Esophagus squamous epithelium (tissue), 5 donors: ENCODE data around the gene KRTAP16-1. TPM values are rescaled to one million over a fixed set of nuclear protein-coding genes. Genes with fewer than 3 reads are reported as not detected.

Source experiments
- DNase-seq: peaks from one replicate; lab custom pipeline; 2025; lab: John Stamatoyannopoulos, UW
- H3K27ac ChIP-seq, 4 donors: fragments of 200-600 bp; sonication (generic); one replicate each; pipeline ENCODE4 v1.5.1; 2016 to 2019; ENCODE audit warnings: mild to moderate bottlenecking in 1 of 4
- H3K27me3 ChIP-seq, 4 donors: fragments of 200-600 bp; sonication (generic); 1 replicate in 3 of 4; 2 replicates in 1 of 4; pipeline versions ENCODE4 v1.5.1 to v1.6.0; 2017 to 2021; ENCODE audit warnings: antibody characterized with exemption in 1 of 4
- H3K36me3 ChIP-seq, 3 donors: fragments of 200-600 bp; sonication (generic); one replicate each; pipeline ENCODE4 v1.5.1; 2016 to 2019
- H3K4me1 ChIP-seq, 3 donors: fragments of 200-600 bp; sonication (generic); one replicate each; pipeline ENCODE4 v1.5.1; 2017 to 2019
- H3K4me3 ChIP-seq, 4 donors: fragments of 200-600 bp; sonication (generic); 1 replicate in 3 of 4; 2 replicates in 1 of 4; pipeline ENCODE4 v1.5.1; 2016 to 2019; ENCODE audit warnings: mild to moderate bottlenecking in 2 of 4, moderate library complexity in 1 of 4
- H3K9me3 ChIP-seq, 3 donors: fragments of 200-600 bp; sonication (generic); one replicate each; pipeline ENCODE4 v1.5.1; 2016 to 2019
- POLR2A ChIP-seq, 4 donors: fragments of 450-650 bp; IDR thresholded peaks; one replicate each; pipeline ENCODE4 v1.6.1; 2017; ENCODE audit warnings: antibody characterized with exemption in 4 of 4, mild to moderate bottlenecking in 4 of 4, moderate library complexity in 3 of 4
- WGBS, 2 donors: methylation state at CpG; one replicate each; pipeline ENCODE4 v1.1.5; 2018; 5-methylcytosine and 5-hydroxymethylcytosine counted together
- intact Hi-C: fragments of 100-400 bp; cut with DNase I; formaldehyde crosslinking; loops from one replicate; pipeline ENCODE4 v1.15.0; 2022
- total RNA-seq, 4 donors: library from RNA; depleted of rRNA; stranded (reverse); fragments of >200 nt; gene quantifications; one replicate each; pipeline ENCODE4 v1.1.0, GENCODE V29; 2016
- TF ChIP-seq, protein P1 (sequence below), 6 experiments: fragments of 450-650 bp in 4 of 6; fragments of 200-600 bp in 2 of 6; sonication (generic) in 2 of 6; IDR thresholded peaks; one replicate each; pipeline ENCODE4 v1.5.1; 2016 to 2019; ENCODE audit warnings: antibody characterized with exemption in 6 of 6, mild to moderate bottlenecking in 4 of 6, moderate library complexity in 4 of 6
- donor health status: DM: yes; HTN: yes; CAD: no.

The KRTAP16-1 gene
- total RNA-seq, 4 donors from 2014 or later = not detected

DNA sequence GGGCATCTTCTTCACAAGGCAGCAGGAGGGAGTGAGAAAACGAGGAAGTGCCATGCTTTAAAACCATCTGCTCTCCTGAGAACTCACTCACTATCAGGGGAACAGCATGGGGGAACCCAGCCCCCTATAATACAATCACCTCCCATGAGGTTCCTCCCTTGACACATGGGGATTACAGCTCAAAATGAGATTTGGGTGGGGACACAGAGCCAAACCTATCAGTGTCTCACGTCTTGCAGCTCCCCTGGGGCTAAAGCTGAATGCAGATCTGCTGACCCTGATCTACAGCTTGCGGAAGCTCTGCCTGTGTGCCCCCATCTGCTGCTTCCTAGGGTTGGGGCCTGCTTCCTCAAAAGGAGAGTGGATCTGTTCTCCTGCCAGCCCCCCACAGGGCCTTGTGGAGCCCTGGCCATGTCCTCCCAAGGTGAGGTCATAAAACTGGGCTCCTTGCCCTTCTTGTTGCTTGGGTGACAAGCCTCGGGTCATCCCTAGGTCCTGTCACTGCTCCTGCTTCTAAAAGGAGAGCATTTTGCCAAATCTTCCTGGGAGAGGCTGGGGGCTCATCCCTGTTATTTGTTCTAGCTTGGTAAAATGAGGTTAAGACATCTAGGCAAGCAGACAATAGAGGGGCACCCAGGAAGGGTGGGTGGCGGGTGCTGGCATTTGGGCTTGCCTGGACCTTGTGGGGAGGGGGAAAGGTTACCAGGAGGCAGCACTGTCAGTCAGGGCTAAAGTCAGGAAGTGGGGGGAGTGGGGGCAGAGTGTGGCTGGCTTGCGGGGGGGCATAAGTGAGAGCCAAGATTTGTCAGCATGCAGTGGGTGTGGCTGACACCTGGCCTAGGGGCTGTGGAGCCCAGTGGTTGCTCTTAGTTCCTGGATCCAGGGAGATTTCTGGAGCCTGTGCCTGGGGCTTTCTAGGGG lies 25.5 kb upstream of the KRTAP16-1 start:
- H3K4me3 ChIP-seq = no peak overlapping the region
- H3K27me3 ChIP-seq = no peaks in the 10 kb centered on the region
- no peaks in the 10 kb centered on the region for H3K36me3 ChIP-seq
- intact Hi-C loops = no loop called here
- H3K27ac ChIP-seq = peak overlapping the region in 1 of 4 donors; percentile 14
- H3K9me3 ChIP-seq = no peaks in the 10 kb centered on the region
- TF ChIP-seq POLR2A (IDR thresholded peaks at IDR 0.05) = no peak
- TF ChIP-seq, protein P1, sequence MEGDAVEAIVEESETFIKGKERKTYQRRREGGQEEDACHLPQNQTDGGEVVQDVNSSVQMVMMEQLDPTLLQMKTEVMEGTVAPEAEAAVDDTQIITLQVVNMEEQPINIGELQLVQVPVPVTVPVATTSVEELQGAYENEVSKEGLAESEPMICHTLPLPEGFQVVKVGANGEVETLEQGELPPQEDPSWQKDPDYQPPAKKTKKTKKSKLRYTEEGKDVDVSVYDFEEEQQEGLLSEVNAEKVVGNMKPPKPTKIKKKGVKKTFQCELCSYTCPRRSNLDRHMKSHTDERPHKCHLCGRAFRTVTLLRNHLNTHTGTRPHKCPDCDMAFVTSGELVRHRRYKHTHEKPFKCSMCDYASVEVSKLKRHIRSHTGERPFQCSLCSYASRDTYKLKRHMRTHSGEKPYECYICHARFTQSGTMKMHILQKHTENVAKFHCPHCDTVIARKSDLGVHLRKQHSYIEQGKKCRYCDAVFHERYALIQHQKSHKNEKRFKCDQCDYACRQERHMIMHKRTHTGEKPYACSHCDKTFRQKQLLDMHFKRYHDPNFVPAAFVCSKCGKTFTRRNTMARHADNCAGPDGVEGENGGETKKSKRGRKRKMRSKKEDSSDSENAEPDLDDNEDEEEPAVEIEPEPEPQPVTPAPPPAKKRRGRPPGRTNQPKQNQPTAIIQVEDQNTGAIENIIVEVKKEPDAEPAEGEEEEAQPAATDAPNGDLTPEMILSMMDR (IDR thresholded peaks at IDR 0.05) = no peak
- 32 to 61% methylated on average over 2 to 3 of the region's 6 CpGs for WGBS, 2 donors
- peaks cover 10 to 49% (median 10%) of the 10 kb centered on the region in 3 donors for H3K4me1 ChIP-seq
- DNase-seq = no peak

- TF ChIP-seq POLR2A (IDR thresholded peaks at IDR 0.05) = no peak
- TF ChIP-seq, protein P1 (IDR thresholded peaks at IDR 0.05) = no peak
- Histone ChIP-seq H3K27ac (no peak overlapping the region), H3K36me3 (no peaks in the 10 kb centered on the region), H3K27me3 (no peaks in the 10 kb centered on the region), H3K4me1 (peaks cover 2 to 41% (median 4%) of the 10 kb centered on the region in 3 donors), H3K4me3 (no peak overlapping the region), H3K9me3 (no peaks in the 10 kb centered on the region)
- DNase-seq = no peak
- intact Hi-C loops = no loop called here
- WGBS, 2 donors = 90 to 92% methylated on average over 2 of the region's 3 CpGs
Measured at GRCh38 chr17:41333836-41334235, 24.7 kb upstream of the KRTAP16-1 start.

- Histone ChIP-seq H3K36me3 (no peaks in the 10 kb centered on the region), H3K27ac (no peak overlapping the region), H3K4me1 (peaks cover 0 to 34% (median 4%) of the 10 kb centered on the region in 3 donors), H3K27me3 (no peaks in the 10 kb centered on the region), H3K9me3 (no peaks in the 10 kb centered on the region), H3K4me3 (no peak overlapping the region)
- WGBS, 2 donors = 82 to 96% methylated on average over 4 of the region's 5 CpGs
- intact Hi-C loops = no loop called here
- no peak for DNase-seq
- TF ChIP-seq, protein P1 (IDR thresholded peaks at IDR 0.05) = no peak
- no peak for TF ChIP-seq POLR2A (IDR thresholded peaks at IDR 0.05)
Measured at GRCh38 chr17:41333098-41333497, 24.0 kb upstream of the KRTAP16-1 start.

- Histone ChIP-seq H3K36me3 (no peaks in the 10 kb centered on the region), H3K27me3 (no peaks in the 10 kb centered on the region), H3K27ac (no peak overlapping the region), H3K9me3 (no peaks in the 10 kb centered on the region), H3K4me1 (peaks cover 0 to 34% (median 4%) of the 10 kb centered on the region in 3 donors), H3K4me3 (no peak overlapping the region)
- intact Hi-C loops = no loop called here
- no peak for DNase-seq
- WGBS, 2 donors = 75 to 90% methylated on average over 2 of the region's 2 CpGs
- no peak for TF ChIP-seq POLR2A (IDR thresholded peaks at IDR 0.05)
- TF ChIP-seq, protein P1 (IDR thresholded peaks at IDR 0.05) = no peak
Measured at GRCh38 chr17:41332239-41332638, 23.1 kb upstream of the KRTAP16-1 start.

GRCh38 chr17:41331606-41332005 lies 22.5 kb upstream of the KRTAP16-1 start:
- Histone ChIP-seq H3K27ac (no peak overlapping the region), H3K27me3 (no peaks in the 10 kb centered on the region), H3K9me3 (no peaks in the 10 kb centered on the region), H3K36me3 (no peaks in the 10 kb centered on the region), H3K4me1 (peaks cover 0 to 38% (median 4%) of the 10 kb centered on the region in 3 donors), H3K4me3 (no peak overlapping the region)
- TF ChIP-seq, protein P1 (IDR thresholded peaks at IDR 0.05) = no peak
- TF ChIP-seq POLR2A (IDR thresholded peaks at IDR 0.05) = no peak
- intact Hi-C loops = no loop called here
- WGBS, 2 donors = 84 to 93% methylated on average over 4 to 7 of the region's 7 CpGs
- no peak for DNase-seq
